Measurements from ENCODE around the gene AP4B1. TPM values are rescaled to one million over a fixed set of nuclear protein-coding genes. Genes with fewer than 3 reads are reported as not detected.

Gene AP4B1
- total RNA-seq, 1 experiment from 2014 or later: 14.2 TPM

GRCh38 chr1:113950908-113951307 lies 46.3 kb upstream of the AP4B1 start:
- H3K36me3 Mint-ChIP-seq: peaks cover 16% of the 10 kb centered on the region
- ATAC-seq: no peak
- no peak for DNase-seq (ENCODE audit: low spot score)
- CTCF ChIA-PET: interaction anchor here (1.5 kb wide), 1 partner anchor 332 kb away, joined by 3 read pairs; no protein-coding TSS in a partner anchor
- no peaks in the 10 kb centered on the region for H3K27me3 Mint-ChIP-seq (ENCODE audit: low read depth)
- no peak overlapping the region for H3K4me3 Mint-ChIP-seq
- peaks cover 27% of the 10 kb centered on the region for H3K4me1 Mint-ChIP-seq
- H3K9me3 Mint-ChIP-seq: no peaks in the 10 kb centered on the region
- no peak overlapping the region for H3K27ac Mint-ChIP-seq
- TF ChIP-seq ZNF263 (CRISPR knock-in tag; IDR thresholded peaks at IDR 0.05; ENCODE audit: low read depth): no peak
- TF ChIP-seq EMX1 (CRISPR knock-in tag; IDR thresholded peaks at IDR 0.05): no peak
- TF ChIP-seq CBFB (CRISPR knock-in tag; IDR thresholded peaks at IDR 0.05; ENCODE audit: low read depth): no peak
- no peak for TF ChIP-seq ZNF317 (CRISPR knock-in tag; IDR thresholded peaks at IDR 0.05; ENCODE audit: borderline replicate concordance, low read depth)
- TF ChIP-seq ATF6 (CRISPR knock-in tag; IDR thresholded peaks at IDR 0.05): no peak
- no peak for TF ChIP-seq ZMAT4 (CRISPR knock-in tag; IDR thresholded peaks at IDR 0.05)
- no peak for TF ChIP-seq AFF4 (CRISPR knock-in tag; IDR thresholded peaks at IDR 0.05; ENCODE audit: borderline replicate concordance)
- no peak for TF ChIP-seq IRF2 (CRISPR knock-in tag; IDR thresholded peaks at IDR 0.05; ENCODE audit: borderline replicate concordance, low read depth)
- no peak for TF ChIP-seq E2F5 (CRISPR knock-in tag; IDR thresholded peaks at IDR 0.05)
- no peak for TF ChIP-seq TP53 (CRISPR knock-in tag; IDR thresholded peaks at IDR 0.05)
- no peak for TF ChIP-seq JUN (CRISPR knock-in tag; IDR thresholded peaks at IDR 0.05)
- TF ChIP-seq ZNF121 (CRISPR knock-in tag; IDR thresholded peaks at IDR 0.05): no peak
- TF ChIP-seq ZNF219 (CRISPR knock-in tag; IDR thresholded peaks at IDR 0.05; ENCODE audit: borderline replicate concordance): no peak
- no peak for TF ChIP-seq ZNF416 (CRISPR knock-in tag; IDR thresholded peaks at IDR 0.05)
- TF ChIP-seq OVOL2 (CRISPR knock-in tag; IDR thresholded peaks at IDR 0.05; ENCODE audit: borderline replicate concordance): no peak
- no peak for TF ChIP-seq ZSCAN18 (CRISPR knock-in tag; IDR thresholded peaks at IDR 0.05)
- no peak for TF ChIP-seq PREB (CRISPR knock-in tag; IDR thresholded peaks at IDR 0.05; ENCODE audit: borderline replicate concordance)
- TF ChIP-seq GABPB1 (CRISPR knock-in tag; IDR thresholded peaks at IDR 0.05): no peak
- TF ChIP-seq STAT6 (CRISPR knock-in tag; conservative IDR thresholded peaks at IDR 0.05; ENCODE audit: low read depth): no peak
- POLR2A ChIA-PET: interaction anchor here (0.6 kb wide), 1 partner anchor 341 kb away, joined by 3 read pairs; no protein-coding TSS in a partner anchor
